ENCODE measurements around the gene MMS19. TPM values are rescaled to one million over a fixed set of nuclear protein-coding genes. Genes with fewer than 3 reads are reported as not detected.

MMS19 gene
- total RNA-seq, 2 donors from 2014 or later = 66.3 to 95.6 TPM

- Mint-ChIP-seq H3K4me3 (no peak overlapping the region), H3K27me3 (peaks cover 25 to 33% of the 10 kb centered on the region in 2 donors), H3K4me1 (ENCODE audit: low read depth in 2 of 2) (peaks cover 4 to 14% of the 10 kb centered on the region in 2 donors), H3K27ac (no peak overlapping the region), H3K36me3 (no peaks in the 10 kb centered on the region), H3K9me3 (no peaks in the 10 kb centered on the region)
- no peak for DNase-seq (ENCODE audit: low spot score)
- ATAC-seq = no peak
Observed at GRCh38 chr10:97503406-97503805, 5.2 kb upstream of the MMS19 start.

GRCh38 chr10:97502916-97503315 is 4.7 kb upstream of the MMS19 start:
- Mint-ChIP-seq H3K9me3 (no peaks in the 10 kb centered on the region), H3K36me3 (no peaks in the 10 kb centered on the region), H3K4me3 (no peak overlapping the region), H3K4me1 (ENCODE audit: low read depth in 2 of 2) (peaks cover 4 to 18% of the 10 kb centered on the region in 2 donors), H3K27me3 (peaks cover 25 to 33% of the 10 kb centered on the region in 2 donors), H3K27ac (no peak overlapping the region)
- DNase-seq (ENCODE audit: low spot score) (no peak), ATAC-seq (no peak)

- Mint-ChIP-seq H3K4me3 (peak overlapping the region; percentile 53), H3K36me3 (no peaks in the 10 kb centered on the region), H3K27ac (no peak overlapping the region), H3K4me1 (ENCODE audit: low read depth in 2 of 2) (peaks cover 15 to 43% of the 10 kb centered on the region in 2 donors), H3K27me3 (peaks cover 19 to 27% of the 10 kb centered on the region in 2 donors), H3K9me3 (no peaks in the 10 kb centered on the region)
- DNase-seq (ENCODE audit: low spot score) (no peak), ATAC-seq (no peak)
Observed at GRCh38 chr10:97500297-97500575, 2.0 kb upstream of the MMS19 start.

- Mint-ChIP-seq H3K9me3 (no peaks in the 10 kb centered on the region), H3K36me3 (no peaks in the 10 kb centered on the region), H3K4me3 (peak overlapping the region; percentile 53), H3K4me1 (ENCODE audit: low read depth in 2 of 2) (peaks cover 17 to 47% of the 10 kb centered on the region in 2 donors), H3K27me3 (peaks cover 19 to 27% of the 10 kb centered on the region in 2 donors), H3K27ac (no peak overlapping the region)
- DNase-seq (ENCODE audit: low spot score) (no peak), ATAC-seq (no peak)
Observed at GRCh38 chr10:97499561-97500296, 1.5 kb upstream of the MMS19 start.

- Mint-ChIP-seq H3K9me3 (no peaks in the 10 kb centered on the region), H3K4me3 (peak within 1 kb of the TSS; percentile 98), H3K36me3 (no peaks in the 10 kb centered on the region), H3K27ac (peak within 1 kb of the TSS; percentile 86 to 89), H3K4me1 (ENCODE audit: low read depth in 2 of 2) (peaks cover 22 to 54% of the 10 kb centered on the region in 2 donors), H3K27me3 (peaks cover 19 to 27% of the 10 kb centered on the region in 2 donors)
- DNase-seq (ENCODE audit: low spot score) (peak; percentile 65), ATAC-seq (no peak)
Observed at GRCh38 chr10:97498841-97499560, 779 bp upstream of the MMS19 start, which contains the start of gene UBTD1. TSS of gene UBTD1 (plus strand) at chr10:97498924. CDS start at chr10:97499204, 280 bp downstream.

- peaks cover 23 to 55% of the 10 kb centered on the region in 2 donors for H3K4me1 Mint-ChIP-seq (ENCODE audit: low read depth in 2 of 2)
- H3K36me3 Mint-ChIP-seq = no peaks in the 10 kb centered on the region
- peaks cover 18 to 27% of the 10 kb centered on the region in 2 donors for H3K27me3 Mint-ChIP-seq
- peak; percentile 36 to 53 for ATAC-seq
- peak overlapping the region; percentile 86 to 89 for H3K27ac Mint-ChIP-seq
- DNase-seq (ENCODE audit: low spot score) = peak; percentile 84
- peak overlapping the region; percentile 98 for H3K4me3 Mint-ChIP-seq
- no peaks in the 10 kb centered on the region for H3K9me3 Mint-ChIP-seq
Observed at GRCh38 chr10:97497572-97498075, 598 bp downstream of the MMS19 start.

- H3K36me3 Mint-ChIP-seq = no peaks in the 10 kb centered on the region
- peaks cover 0 to 2% of the 10 kb centered on the region in 2 donors for H3K27me3 Mint-ChIP-seq
- no peaks in the 10 kb centered on the region for H3K9me3 Mint-ChIP-seq
- peak overlapping the region in 1 of 2 donors; percentile 56 for H3K27ac Mint-ChIP-seq
- ATAC-seq (no peak), DNase-seq (ENCODE audit: low spot score) (no peak)
- H3K4me1 Mint-ChIP-seq (ENCODE audit: low read depth in 2 of 2) = peaks cover 28 to 54% of the 10 kb centered on the region in 2 donors
- H3K4me3 Mint-ChIP-seq = no peak overlapping the region
Observed at GRCh38 chr10:97494863-97495506, 3.2 kb downstream of the MMS19 start.

- no peaks in the 10 kb centered on the region for H3K9me3 Mint-ChIP-seq
- DNase-seq (ENCODE audit: low spot score) = no peak
Observed at GRCh38 chr10:97494151-97494550, 4.1 kb downstream of the MMS19 start.

GRCh38 chr10:97490592-97490991 is 7.6 kb downstream of the MMS19 start:
- Mint-ChIP-seq H3K4me3 (peak overlapping the region; percentile 49), H3K9me3 (no peaks in the 10 kb centered on the region), H3K27me3 (no peaks in the 10 kb centered on the region), H3K4me1 (ENCODE audit: low read depth in 2 of 2) (peaks cover 26 to 32% of the 10 kb centered on the region in 2 donors), H3K27ac (peak overlapping the region; percentile 30 to 56), H3K36me3 (no peaks in the 10 kb centered on the region)
- ATAC-seq (peak in 1 of 2 donors; percentile 48), DNase-seq (ENCODE audit: low spot score) (no peak)

More at GRCh38 chr10:97494151-97494550, 4.1 kb downstream of the MMS19 start:
- Mint-ChIP-seq H3K4me1 (ENCODE audit: low read depth in 2 of 2) (peaks cover 30 to 51% of the 10 kb centered on the region in 2 donors), H3K27ac (peak overlapping the region in 1 of 2 donors; percentile 56), H3K27me3 (no peaks in the 10 kb centered on the region), H3K36me3 (no peaks in the 10 kb centered on the region), H3K4me3 (no peak overlapping the region)
- ATAC-seq = no peak

GRCh38 chr10:97485647-97486281 is 12.5 kb downstream of the MMS19 start:
- no peak overlapping the region for H3K27ac Mint-ChIP-seq
- DNase-seq (ENCODE audit: low spot score) (no peak), ATAC-seq (no peak)
- peaks cover 5% of the 10 kb centered on the region for H3K36me3 Mint-ChIP-seq
- peaks cover 8 to 25% of the 10 kb centered on the region in 2 donors for H3K4me1 Mint-ChIP-seq (ENCODE audit: low read depth in 2 of 2)
- H3K27me3 Mint-ChIP-seq = no peaks in the 10 kb centered on the region
- no peaks in the 10 kb centered on the region for H3K9me3 Mint-ChIP-seq
- H3K4me3 Mint-ChIP-seq = no peak overlapping the region

- no peak for ATAC-seq
- H3K4me3 Mint-ChIP-seq = no peak overlapping the region
- H3K9me3 Mint-ChIP-seq = no peaks in the 10 kb centered on the region
- peaks cover 11% of the 10 kb centered on the region for H3K36me3 Mint-ChIP-seq
- H3K27ac Mint-ChIP-seq = no peak overlapping the region
- no peak for DNase-seq (ENCODE audit: low spot score)
- no peaks in the 10 kb centered on the region for H3K27me3 Mint-ChIP-seq
- peaks cover 0 to 13% of the 10 kb centered on the region in 2 donors for H3K4me1 Mint-ChIP-seq (ENCODE audit: low read depth in 2 of 2)
Observed at GRCh38 chr10:97483921-97484320, 14.3 kb downstream of the MMS19 start.

GRCh38 chr10:97483506-97483905 is 14.7 kb downstream of the MMS19 start:
- no peaks in the 10 kb centered on the region for H3K27me3 Mint-ChIP-seq
- peaks cover 0 to 12% of the 10 kb centered on the region in 2 donors for H3K4me1 Mint-ChIP-seq (ENCODE audit: low read depth in 2 of 2)
- no peak overlapping the region for H3K4me3 Mint-ChIP-seq
- DNase-seq (ENCODE audit: low spot score) (no peak), ATAC-seq (no peak)
- no peak overlapping the region for H3K27ac Mint-ChIP-seq
- H3K9me3 Mint-ChIP-seq = no peaks in the 10 kb centered on the region
- peaks cover 11% of the 10 kb centered on the region for H3K36me3 Mint-ChIP-seq

GRCh38 chr10:97482381-97482780 is 15.8 kb downstream of the MMS19 start:
- H3K27me3 Mint-ChIP-seq = no peaks in the 10 kb centered on the region
- DNase-seq (ENCODE audit: low spot score) (no peak), ATAC-seq (no peak)
- H3K4me1 Mint-ChIP-seq (ENCODE audit: low read depth in 2 of 2) = peaks cover 0 to 12% of the 10 kb centered on the region in 2 donors
- H3K9me3 Mint-ChIP-seq = no peaks in the 10 kb centered on the region
- H3K27ac Mint-ChIP-seq = no peak overlapping the region
- peaks cover 13% of the 10 kb centered on the region for H3K36me3 Mint-ChIP-seq
- no peak overlapping the region for H3K4me3 Mint-ChIP-seq
